K562 (cell line): Measurements from ENCODE around the gene ACTR8. TPM values are rescaled to one million over a fixed set of nuclear protein-coding genes. Genes with fewer than 3 reads are reported as not detected.

ENCODE experiments used
- ATAC-seq: fragments of 200-7000 bp; cut with Tn5 transposase; 3 replicates; pipeline ENCODE4 v1.9.1; 2020; ENCODE audit warnings: moderate library complexity
- BruUV-seq: library from RNA; stranded (reverse); fragments of 400-500 nt; replicated peaks from 2 replicates; lab custom pipeline; 2021; lab: Mats Ljungman, UMichigan
- CTCF ChIA-PET: fragments of 300-600 bp; formaldehyde crosslinking; extraction: SDS; loops from one replicate; lab custom pipeline; 2021; ENCODE audit warnings: low intra/inter-chr PET ratio; lab: Yijun Ruan, JAX
- POLR2A ChIA-PET: fragments of 300-600, 350-650 bp; sonication (Branson Sonifier 250); formaldehyde crosslinking; extraction: SDS; loops from one replicate; lab custom pipeline; 2021; ENCODE audit warnings: antibody characterized with exemption, inconsistent platforms; lab: Yijun Ruan, JAX
- DNase-seq, 4 experiments: peaks; one replicate each; pipeline versions ENCODE4 v3.0.0 to v3.0.0-alpha.2; 2011 to 2018; ENCODE audit warnings: low spot score in 3 of 4, mixed read lengths in 3 of 4; ENCODE audit errors: extremely low read depth in 1 of 4
- FAIRE-seq: peaks from 2 replicates; lab custom pipeline; 2011; peaks lifted over from hg19 to GRCh38; lab: Jason Lieb, UNC
- H2AFZ ChIP-seq: 2 replicates; pipeline ENCODE4 v1.6.0; 2011; ENCODE audit warnings: low read depth, low read length, control low read depth, inconsistent platforms
- H3K27ac ChIP-seq: fragments of 200-600 bp; 3 replicates; pipeline ENCODE4 v1.8.0; 2011; ENCODE audit warnings: low read depth, mild to moderate bottlenecking, control low read depth, inconsistent platforms, low read length, moderate library complexity, mixed read lengths; ENCODE audit errors: extremely low read depth
- H3K27me3 ChIP-seq, 2 experiments: fragments of 300-600 bp in 1 of 2; 2 replicates in 1 of 2; 3 replicates in 1 of 2; pipeline versions ENCODE4 v1.6.0 to v1.8.0; 2011; ENCODE audit warnings: inconsistent platforms in 2 of 2, low read length in 2 of 2, mild to moderate bottlenecking in 1 of 2, mixed read lengths in 1 of 2, moderate library complexity in 1 of 2; ENCODE audit not compliant: control insufficient read depth in 2 of 2, insufficient read depth in 2 of 2
- H3K36me3 ChIP-seq: fragments of 300-600 bp; 3 replicates; pipeline ENCODE4 v1.8.0; 2011; ENCODE audit warnings: mild to moderate bottlenecking, low read length, inconsistent platforms; ENCODE audit not compliant: control insufficient read depth, insufficient read depth
- H3K4me1 ChIP-seq, 2 experiments: fragments of 200-600 bp in 1 of 2; replicated peaks in 1 of 2; 2 replicates in 1 of 2; 3 replicates in 1 of 2; pipeline versions ENCODE4 v1.5.1 to v1.8.0; 2011; ENCODE audit warnings: inconsistent platforms in 2 of 2, low read length in 2 of 2, mild to moderate bottlenecking in 1 of 2, mixed read lengths in 1 of 2, moderate library complexity in 1 of 2; ENCODE audit not compliant: control insufficient read depth in 2 of 2, insufficient read depth in 2 of 2
- H3K4me2 ChIP-seq: 2 replicates; pipeline ENCODE4 v1.6.1; 2011; ENCODE audit warnings: low read length, control low read depth, inconsistent platforms, mixed read lengths; ENCODE audit not compliant: insufficient read depth
- H3K4me3 ChIP-seq: fragments of 200-600 bp; sonication (generic), shearing (Covaris generic); 2 replicates; pipeline ENCODE4 v1.5.1; 2016; ENCODE audit warnings: control low read depth, inconsistent platforms
- H3K79me2 ChIP-seq: fragments of 200-600 bp; 3 replicates; pipeline ENCODE4 v1.8.0; 2011; ENCODE audit warnings: low read length, inconsistent platforms; ENCODE audit not compliant: control insufficient read depth, insufficient read depth
- H3K9ac ChIP-seq, 2 experiments: 2 replicates each; pipeline versions ENCODE4 v1.6.0 to v1.6.1; 2011; ENCODE audit warnings: low read depth in 2 of 2, low read length in 2 of 2, control low read depth in 1 of 2, inconsistent platforms in 1 of 2, mild to moderate bottlenecking in 1 of 2, mixed read lengths in 1 of 2; ENCODE audit not compliant: insufficient read depth in 1 of 2
- H3K9me1 ChIP-seq: one replicate; pipeline ENCODE4 v1.6.0; 2011; ENCODE audit warnings: inconsistent platforms, mild to moderate bottlenecking, low read length, moderate library complexity; ENCODE audit not compliant: control insufficient read depth, insufficient read depth
- H3K9me3 ChIP-seq: replicated peaks from 2 replicates; pipeline ENCODE4 v1.5.1; 2011; ENCODE audit warnings: low read depth, low read length, inconsistent platforms; ENCODE audit not compliant: control insufficient read depth, insufficient read depth
- H4K20me1 ChIP-seq: replicated peaks from 2 replicates; pipeline ENCODE4 v1.6.1; 2011; ENCODE audit warnings: low read length, inconsistent platforms, mixed read lengths; ENCODE audit not compliant: control insufficient read depth, insufficient read depth
- ATF7 ChIP-seq: fragments of 450-650 bp; IDR thresholded peaks from 2 replicates; pipeline ENCODE4 v1.7.1; 2014; ENCODE audit warnings: mild to moderate bottlenecking, moderate library complexity
- CBFB ChIP-seq: sonication (generic); formaldehyde crosslinking; IDR thresholded peaks from 2 replicates; pipeline ENCODE4 v1.4.0; 2020; ENCODE audit warnings: mild to moderate bottlenecking, missing genetic modification reagents
- CTCF ChIP-seq, 3 experiments: IDR thresholded peaks in 2 of 3; conservative IDR thresholded peaks in 1 of 3; 2 replicates each; pipeline ENCODE4 v1.5.1; 2011 to 2012; ENCODE audit warnings: low read length in 3 of 3, mild to moderate bottlenecking in 3 of 3, control low read depth in 2 of 3, improper control_type of control experiment in 1 of 3, inconsistent platforms in 1 of 3, low read depth in 1 of 3, mixed read lengths in 1 of 3, moderate library complexity in 1 of 3; ENCODE audit not compliant: insufficient read depth in 2 of 3
- DPF2 ChIP-seq: fragments of 450-650 bp; IDR thresholded peaks from 2 replicates; pipeline ENCODE4 v1.6.1; 2016
- HDAC6 ChIP-seq: IDR thresholded peaks from 2 replicates; pipeline ENCODE4 v1.6.1; 2012; ENCODE audit warnings: low read depth, mild to moderate bottlenecking, control low read depth, inconsistent platforms, low read length, moderate library complexity
- MBD1 ChIP-seq: fragments of 250-450 bp; sonication (Bioruptor Pico); IDR thresholded peaks from 2 replicates; pipeline ENCODE4 v1.8.0; 2022; ENCODE audit warnings: inconsistent platforms
- NFE2 ChIP-seq: IDR thresholded peaks from 2 replicates; pipeline ENCODE4 v1.6.1; 2014; ENCODE audit warnings: antibody characterized with exemption, low read depth
- RCOR1 ChIP-seq, 2 experiments: IDR thresholded peaks; 2 replicates each; pipeline ENCODE4 v1.6.1; 2012; ENCODE audit warnings: low read depth in 2 of 2, low read length in 2 of 2, borderline replicate concordance in 1 of 2, improper control_type of control experiment in 1 of 2
- ZBTB11 ChIP-seq, 3 experiments: fragments of 200-800 bp in 1 of 3; fragments of 250-450 bp in 1 of 3; fragments of 450-650 bp in 1 of 3; sonication (Bioruptor Pico) in 1 of 3; sonication (Bioruptor generic) in 1 of 3; formaldehyde crosslinking in 1 of 3; IDR thresholded peaks; 2 replicates each; pipeline versions ENCODE4 v1.6.1 to v1.8.0; 2016 to 2022; ENCODE audit warnings: mild to moderate bottlenecking in 2 of 3, missing genetic modification characterization in 2 of 3, missing compliant biosample characterization in 1 of 3, moderate library complexity in 1 of 3
- ZKSCAN3 ChIP-seq: fragments of 250-450 bp; sonication (Bioruptor Pico); IDR thresholded peaks from 2 replicates; pipeline ENCODE4 v1.4.0; 2020
- ZNF212 ChIP-seq: fragments of 450-650 bp; formaldehyde crosslinking; IDR thresholded peaks from 2 replicates; pipeline ENCODE4 v1.4.0; 2020; ENCODE audit warnings: mild to moderate bottlenecking
- ZNF354B ChIP-seq: fragments of 250-450 bp; sonication (Bioruptor Pico); IDR thresholded peaks from 2 replicates; pipeline ENCODE4 v1.4.0; 2020
- ZNF740 ChIP-seq, 3 experiments: fragments of 200-800 bp in 1 of 3; sonication (Bioruptor generic) in 1 of 3; sonication (generic) in 1 of 3; formaldehyde crosslinking in 1 of 3; IDR thresholded peaks; 2 replicates each; pipeline versions ENCODE4 v1.6.1 to v1.8.0; 2016 to 2022; ENCODE audit warnings: mild to moderate bottlenecking in 2 of 3, missing compliant biosample characterization in 2 of 3, missing genetic modification characterization in 2 of 3, missing genetic modification reagents in 1 of 3
- WGBS: fragments of 100-300 bp; shearing (Covaris generic); methylation state at CpG from one replicate; pipeline ENCODE4 v1.1.6; 2016; ENCODE audit warnings: low coverage, mixed read lengths; ENCODE audit not compliant: insufficient coverage; ENCODE audit errors: missing lambda C conversion rate; 5-methylcytosine and 5-hydroxymethylcytosine counted together
- in situ Hi-C: fragments of 300-500 bp; cut with MboI; formaldehyde crosslinking; loops from 4 replicates; pipeline ENCODE4 v1.15.0; 2018; ENCODE audit warnings: inconsistent platforms, mixed read lengths
- intact Hi-C: fragments of 100-400 bp; cut with micrococcal nuclease; formaldehyde crosslinking; loops from 2 replicates; pipeline ENCODE4 v1.14.2; 2022
- polyA plus RNA-seq, 8 experiments: library from polyadenylated mRNA; depleted of rRNA in 4 of 8; stranded (reverse) in 5 of 8; unstranded in 3 of 8; fragments of >200 nt; fragmentation: Nextera tagmentation in 2 of 8; fragmentation: Illumina TruSeq in 1 of 8; extraction: Ambion mirVana in 2 of 8; extraction: Trizol in 1 of 8; gene quantifications; 2 replicates each; pipeline versions ENCODE4 v1.2.1 to v1.2.3, GENCODE V29; 2011 to 2014; ENCODE audit warnings: inconsistent platforms in 1 of 8, missing spikeins in 1 of 8
- total RNA-seq, 7 experiments: library from RNA; depleted of rRNA in 6 of 7; stranded (reverse); fragments of >200 nt in 6 of 7; fragmentation: Illumina TruSeq in 2 of 7; extraction: Trizol in 2 of 7; gene quantifications; 2 replicates each; pipeline versions ENCODE4 v1.2.1 to v1.2.3, GENCODE V29; 2011 to 2021; ENCODE audit warnings: low replicate concordance in 1 of 7

The ACTR8 gene
- total and polyA plus RNA-seq, 9 of the 15 experiments (the other 6 are each of a cell fraction or from before 2014, with no cell fraction given): 4.8 to 24.2 (median 17.5) TPM

- Histone ChIP-seq H3K9ac (no peak overlapping the region), H3K4me3 (no peak overlapping the region), H2AFZ (no peak overlapping the region), H3K27ac (no peak overlapping the region), H3K9me3 (no peaks in the 10 kb centered on the region), H3K36me3 (no peaks in the 10 kb centered on the region), H3K27me3 (peaks cover 0 to 32% of the 10 kb centered on the region in 2 experiments; a peak in 2 of 5 replicates), H3K4me1 (no peaks in the 10 kb centered on the region), H3K4me2 (no peak overlapping the region), H3K9me1 (no peaks in the 10 kb centered on the region), H4K20me1 (no peaks in the 10 kb centered on the region; the same call in 1 of the 2 replicates), H3K79me2 (no peaks in the 10 kb centered on the region)
- DNase-seq: no peak
- 11% methylated on average over 16 of the region's 21 CpGs for WGBS
- ChIA-PET POLR2A (no interaction called here), CTCF (no interaction called here)
- ATAC-seq: no peak
- FAIRE-seq: no peak
- intact Hi-C loops: no loop called here
- in situ Hi-C loops: no loop called here
- BruUV-seq: no TSS peak
- no peak for TF ChIP-seq ZNF740 (CRISPR knock-in tag; IDR thresholded peaks at IDR 0.05)
- no peak for TF ChIP-seq ZNF740 (tag; IDR thresholded peaks at IDR 0.05)
- no peak for TF ChIP-seq ZNF354B (CRISPR knock-in tag)
- TF ChIP-seq ATF7: no peak
- no peak for TF ChIP-seq RCOR1 (IDR thresholded peaks at IDR 0.05; ENCODE audit: borderline replicate concordance in 1 of 2, low read depth in 2 of 2, low read length in 2 of 2)
- no peak for TF ChIP-seq ZNF212 (CRISPR knock-in tag)
- TF ChIP-seq DPF2: no peak
- no peak for TF ChIP-seq CTCF (IDR thresholded peaks at IDR 0.05 in 2 of 3, conservative IDR thresholded peaks at IDR 0.05 in 1 of 3; ENCODE audit: insufficient read depth in 2 of 3, low read depth in 1 of 3, low read length in 3 of 3)
- TF ChIP-seq NFE2: no peak
- TF ChIP-seq MBD1 (CRISPR knock-in tag): no peak
- no peak for TF ChIP-seq ZKSCAN3 (CRISPR knock-in tag)
- no peak for TF ChIP-seq ZBTB11 (CRISPR knock-in tag; IDR thresholded peaks at IDR 0.05)
- TF ChIP-seq CBFB (CRISPR knock-in tag): no peak
- TF ChIP-seq HDAC6: no peak
Observed at GRCh38 chr3:53820756-53821580, 61.0 kb downstream of the ACTR8 start.
